ENCODE results near the gene ECD. TPM values are rescaled to one million over a fixed set of nuclear protein-coding genes. Genes with fewer than 3 reads are reported as not detected.

Gene ECD
- total and polyA plus RNA-seq, 10 of the 15 experiments (the other 5 are each of a cell fraction or from before 2014, with no cell fraction given), result 27.3 to 61.6 (median 44.0) TPM

GRCh38 chr10:73110345-73110849, 57.4 kb downstream of the ECD start, which contains the start of gene NUDT13 (continued):
- TF ChIP-seq RELB (IDR thresholded peaks at IDR 0.05; ENCODE audit: low read depth) (peak; percentile 48; the same call in 1 of the 2 replicates), CHD4 (IDR thresholded peaks at IDR 0.05) (no peak), NBN (IDR thresholded peaks at IDR 0.05) (0 out of 2 replicates have a peak, but pooled peaks have one; percentile 41), BACH1 (IDR thresholded peaks at IDR 0.05; ENCODE audit: borderline replicate concordance) (no peak), TCF12 (IDR thresholded peaks at IDR 0.05; ENCODE audit: low read depth, low read length) (0 out of 2 replicates have a peak, but pooled peaks have one; percentile 31), CREB1 (IDR thresholded peaks at IDR 0.05; ENCODE audit: low read depth) (peak; percentile 55), POLR2A (IDR thresholded peaks at IDR 0.05; ENCODE audit: low read depth, low read length) (no peak), HDAC6 (IDR thresholded peaks at IDR 0.05; ENCODE audit: unreplicated experiment) (no peak), IRF4 (IDR thresholded peaks at IDR 0.05; ENCODE audit: low read depth, low read length) (0 out of 2 replicates have a peak, but pooled peaks have one; percentile 57), BCLAF1 (IDR thresholded peaks at IDR 0.05) (no peak), BHLHE40 (IDR thresholded peaks at IDR 0.05; ENCODE audit: borderline replicate concordance in 1 of 2, low read depth in 2 of 2, low read length in 1 of 2) (peak; percentile 64 to 70; a peak in 3 of 4 replicates), SUPT20H (IDR thresholded peaks at IDR 0.05; ENCODE audit: borderline replicate concordance, control insufficient read depth, low read depth, low read length) (no peak), POU2F2 (IDR thresholded peaks at IDR 0.05; ENCODE audit: borderline replicate concordance, low read depth, low read length) (0 out of 3 replicates have a peak, but pooled peaks have one; percentile 22), NR2C1 (IDR thresholded peaks at IDR 0.05) (peak; percentile 62), PAX8 (IDR thresholded peaks at IDR 0.05) (no peak), NFYA (IDR thresholded peaks at IDR 0.05; ENCODE audit: borderline replicate concordance, low read depth, low read length) (no peak), MEF2B (IDR thresholded peaks at IDR 0.05; ENCODE audit: partially characterized antibody, poor library complexity, severe bottlenecking) (peak; percentile 44)
- TF ChIP-seq, protein P1, sequence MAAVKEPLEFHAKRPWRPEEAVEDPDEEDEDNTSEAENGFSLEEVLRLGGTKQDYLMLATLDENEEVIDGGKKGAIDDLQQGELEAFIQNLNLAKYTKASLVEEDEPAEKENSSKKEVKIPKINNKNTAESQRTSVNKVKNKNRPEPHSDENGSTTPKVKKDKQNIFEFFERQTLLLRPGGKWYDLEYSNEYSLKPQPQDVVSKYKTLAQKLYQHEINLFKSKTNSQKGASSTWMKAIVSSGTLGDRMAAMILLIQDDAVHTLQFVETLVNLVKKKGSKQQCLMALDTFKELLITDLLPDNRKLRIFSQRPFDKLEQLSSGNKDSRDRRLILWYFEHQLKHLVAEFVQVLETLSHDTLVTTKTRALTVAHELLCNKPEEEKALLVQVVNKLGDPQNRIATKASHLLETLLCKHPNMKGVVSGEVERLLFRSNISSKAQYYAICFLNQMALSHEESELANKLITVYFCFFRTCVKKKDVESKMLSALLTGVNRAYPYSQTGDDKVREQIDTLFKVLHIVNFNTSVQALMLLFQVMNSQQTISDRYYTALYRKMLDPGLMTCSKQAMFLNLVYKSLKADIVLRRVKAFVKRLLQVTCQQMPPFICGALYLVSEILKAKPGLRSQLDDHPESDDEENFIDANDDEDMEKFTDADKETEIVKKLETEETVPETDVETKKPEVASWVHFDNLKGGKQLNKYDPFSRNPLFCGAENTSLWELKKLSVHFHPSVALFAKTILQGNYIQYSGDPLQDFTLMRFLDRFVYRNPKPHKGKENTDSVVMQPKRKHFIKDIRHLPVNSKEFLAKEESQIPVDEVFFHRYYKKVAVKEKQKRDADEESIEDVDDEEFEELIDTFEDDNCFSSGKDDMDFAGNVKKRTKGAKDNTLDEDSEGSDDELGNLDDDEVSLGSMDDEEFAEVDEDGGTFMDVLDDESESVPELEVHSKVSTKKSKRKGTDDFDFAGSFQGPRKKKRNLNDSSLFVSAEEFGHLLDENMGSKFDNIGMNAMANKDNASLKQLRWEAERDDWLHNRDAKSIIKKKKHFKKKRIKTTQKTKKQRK (IDR thresholded peaks at IDR 0.05; ENCODE audit: low read depth, low read length), result no peak
- TF ChIP-seq, protein P2, sequence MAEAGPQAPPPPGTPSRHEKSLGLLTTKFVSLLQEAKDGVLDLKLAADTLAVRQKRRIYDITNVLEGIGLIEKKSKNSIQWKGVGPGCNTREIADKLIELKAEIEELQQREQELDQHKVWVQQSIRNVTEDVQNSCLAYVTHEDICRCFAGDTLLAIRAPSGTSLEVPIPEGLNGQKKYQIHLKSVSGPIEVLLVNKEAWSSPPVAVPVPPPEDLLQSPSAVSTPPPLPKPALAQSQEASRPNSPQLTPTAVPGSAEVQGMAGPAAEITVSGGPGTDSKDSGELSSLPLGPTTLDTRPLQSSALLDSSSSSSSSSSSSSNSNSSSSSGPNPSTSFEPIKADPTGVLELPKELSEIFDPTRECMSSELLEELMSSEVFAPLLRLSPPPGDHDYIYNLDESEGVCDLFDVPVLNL (IDR thresholded peaks at IDR 0.05; ENCODE audit: low read depth, low read length), result 0 out of 2 replicates have a peak, but pooled peaks have one; percentile 7
